GM12873 (cell line): ENCODE data around the gene SLC26A8.

ENCODE experiments used
- CTCF ChIP-seq: IDR thresholded peaks from 2 replicates; pipeline ENCODE4 v1.5.1; 2012; ENCODE audit warnings: low read depth, mild to moderate bottlenecking, moderate library complexity, low read length, control low read depth; ENCODE audit not compliant: insufficient read depth; ENCODE audit errors: missing control alignments

SLC26A8 gene

DNA sequence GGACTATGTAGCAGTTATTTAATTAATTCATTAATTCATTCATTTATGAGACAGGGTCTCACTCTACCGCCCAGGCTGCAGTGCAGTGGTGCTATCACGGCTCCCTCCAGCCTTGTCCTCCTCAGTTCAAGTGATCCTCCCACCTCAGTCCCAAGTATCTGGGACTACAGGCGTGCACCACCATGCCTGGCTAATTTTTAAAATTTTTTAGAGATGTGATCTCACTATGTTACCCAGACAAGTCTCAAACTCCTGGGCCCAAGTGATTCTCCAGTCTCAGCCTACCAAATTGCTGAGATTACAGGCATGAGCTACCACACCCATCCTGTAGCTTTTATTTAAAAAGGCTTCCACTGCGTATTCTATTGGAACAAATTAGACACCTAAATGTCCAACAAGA lies 127.0 kb downstream of the SLC26A8 start:
- no peak for TF ChIP-seq CTCF

DNA sequence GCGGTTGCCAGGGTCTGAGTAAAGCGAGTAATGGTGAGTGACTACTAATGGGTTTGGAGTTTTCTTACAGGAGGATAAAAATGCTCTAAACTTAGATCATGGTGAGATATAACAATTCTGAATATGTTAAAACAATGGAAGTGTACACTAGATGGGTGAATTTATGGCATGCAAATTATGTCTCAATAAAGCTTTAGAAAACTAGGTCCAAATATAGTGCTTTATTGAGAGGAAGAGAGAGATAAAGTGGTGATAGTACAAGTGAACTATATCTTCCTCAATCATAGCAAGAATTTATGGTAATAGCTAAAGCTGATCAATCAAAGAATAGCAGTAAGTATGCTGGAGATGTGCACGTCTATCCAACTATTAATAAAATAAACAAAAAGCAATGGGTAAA lies 127.4 kb downstream of the SLC26A8 start:
- TF ChIP-seq CTCF = no peak

DNA sequence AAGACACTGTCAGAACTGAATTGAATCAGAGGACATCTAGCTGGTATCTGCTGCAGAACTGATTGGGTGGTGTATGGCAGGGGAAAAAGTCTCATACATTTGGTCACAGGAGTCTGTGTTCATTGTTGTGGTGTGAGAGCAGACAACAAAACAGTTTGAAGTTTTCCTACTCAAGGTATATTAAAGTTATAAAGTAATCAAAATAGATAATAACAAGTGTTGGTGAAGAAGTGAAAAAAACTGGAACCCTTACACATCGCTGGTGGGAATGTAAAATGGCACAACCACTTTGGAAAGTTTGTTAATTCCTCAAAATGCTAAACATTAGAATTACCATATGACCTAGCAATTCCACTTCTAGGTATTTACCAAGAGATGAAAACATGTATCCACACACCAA lies 128.2 kb downstream of the SLC26A8 start:
- TF ChIP-seq CTCF = no peak

- no peak for TF ChIP-seq CTCF
Measured at GRCh38 chr6:35895560-35895959, 128.9 kb downstream of the SLC26A8 start.

DNA sequence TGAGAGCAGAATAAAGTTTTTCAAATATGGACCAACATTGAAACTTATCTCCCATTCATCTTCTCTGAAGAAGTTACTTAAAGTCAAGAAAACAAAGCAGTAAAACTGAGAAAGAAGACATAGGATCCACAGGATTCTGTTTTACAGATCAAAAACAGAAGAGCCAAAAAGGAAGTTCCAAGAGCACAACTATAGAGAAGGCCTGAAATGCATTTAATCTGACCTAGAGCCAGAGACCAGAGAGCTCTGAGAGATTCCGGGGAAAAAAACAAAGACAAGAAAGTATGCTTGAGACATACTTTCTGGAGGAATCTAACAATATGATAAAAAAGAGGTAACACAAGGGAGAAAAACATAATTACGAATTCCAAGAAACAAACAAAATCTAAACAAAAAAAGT lies 129.7 kb downstream of the SLC26A8 start:
- no peak for TF ChIP-seq CTCF
